GM19099 (cell line): ENCODE results near the gene ATP2A1.
A peak's percentile ranks its signal among the peaks of the same experiment; 100 is the strongest.

ENCODE experiments used
- POLR2A ChIP-seq: IDR thresholded peaks from 3 replicates; pipeline ENCODE4 v1.6.1; 2011; ENCODE audit warnings: low read depth; ENCODE audit not compliant: insufficient read length; ENCODE audit errors: extremely low read depth

Gene ATP2A1

DNA sequence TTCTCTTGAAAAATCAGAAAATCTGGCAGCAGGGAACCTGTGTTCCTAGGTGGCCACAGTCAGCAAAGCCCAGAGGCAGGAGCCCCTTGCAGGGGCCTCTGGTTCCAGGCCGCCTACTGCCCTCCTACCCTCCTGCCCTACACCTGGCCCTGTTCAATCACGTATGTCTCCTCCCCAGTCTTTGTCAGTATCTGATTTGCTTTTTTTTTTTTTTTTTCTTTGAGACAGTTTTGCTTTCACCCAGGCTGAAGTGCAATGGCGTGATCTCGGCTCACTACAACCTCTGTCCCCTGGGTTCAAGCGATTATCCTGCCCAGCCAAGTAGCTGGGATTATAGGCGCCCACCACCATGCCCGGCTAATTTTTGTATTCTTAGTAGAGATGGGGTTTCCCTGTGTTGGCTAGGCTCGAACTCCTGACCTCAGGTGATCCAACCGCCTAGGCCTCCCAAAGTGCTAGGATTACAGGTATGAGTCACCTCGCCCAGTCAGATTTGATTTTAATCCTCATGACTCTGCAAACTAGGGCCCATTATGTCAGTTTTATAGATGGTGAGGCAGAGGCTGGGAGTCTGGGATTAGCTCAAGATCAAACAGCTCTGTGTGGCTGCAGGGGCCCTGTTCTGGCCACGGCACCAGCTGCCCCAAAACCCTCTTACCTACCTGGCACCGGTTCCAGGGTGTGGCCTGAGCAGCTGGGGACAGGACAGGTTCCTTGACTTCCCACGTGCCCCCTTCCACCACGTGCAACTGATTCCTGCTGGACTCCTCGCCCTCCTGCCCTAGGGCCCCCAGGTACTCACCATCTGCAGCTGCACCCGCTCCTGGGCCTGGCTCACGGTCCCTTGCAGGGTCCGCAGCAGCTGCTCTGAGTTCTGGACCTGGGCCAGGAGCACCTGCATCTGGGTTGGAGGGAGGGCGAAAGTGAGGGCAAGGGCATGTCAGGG, 32.1 kb downstream of the ATP2A1 start:
- TF ChIP-seq POLR2A: no peak

- TF ChIP-seq POLR2A: no peak
Observed at GRCh38 chr16:28912558-28912957, 34.3 kb downstream of the ATP2A1 start.

- TF ChIP-seq POLR2A: no peak
Observed at GRCh38 chr16:28913946-28914724, 35.8 kb downstream of the ATP2A1 start.

- no peak for TF ChIP-seq POLR2A
Observed at GRCh38 chr16:28915181-28915580, 36.9 kb downstream of the ATP2A1 start.

- no peak for TF ChIP-seq POLR2A
Observed at GRCh38 chr16:28917095-28917494, 38.8 kb downstream of the ATP2A1 start.

DNA sequence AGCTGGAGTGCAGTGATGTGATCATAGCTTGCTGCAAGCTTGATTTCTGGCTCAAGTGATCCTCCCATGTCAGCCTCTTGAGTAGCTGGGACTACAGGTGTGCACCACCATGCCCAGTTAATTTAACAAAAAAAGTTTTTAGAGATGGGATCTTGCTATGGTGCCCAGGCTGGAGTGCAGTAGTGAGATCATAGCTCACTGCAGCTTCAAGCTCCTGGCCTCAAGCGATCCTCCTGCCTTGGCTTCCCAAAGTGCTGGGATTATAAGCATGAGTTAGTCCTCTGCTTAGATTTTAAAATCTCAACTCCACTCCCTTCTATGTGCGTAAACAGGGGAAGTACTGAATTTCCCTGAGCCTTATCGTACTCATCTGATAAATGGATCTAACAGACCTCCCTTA, 40.4 kb downstream of the ATP2A1 start:
- no peak for TF ChIP-seq POLR2A

GRCh38 chr16:28923231-28923587, 44.9 kb downstream of the ATP2A1 start:
- TF ChIP-seq POLR2A: no peak

DNA sequence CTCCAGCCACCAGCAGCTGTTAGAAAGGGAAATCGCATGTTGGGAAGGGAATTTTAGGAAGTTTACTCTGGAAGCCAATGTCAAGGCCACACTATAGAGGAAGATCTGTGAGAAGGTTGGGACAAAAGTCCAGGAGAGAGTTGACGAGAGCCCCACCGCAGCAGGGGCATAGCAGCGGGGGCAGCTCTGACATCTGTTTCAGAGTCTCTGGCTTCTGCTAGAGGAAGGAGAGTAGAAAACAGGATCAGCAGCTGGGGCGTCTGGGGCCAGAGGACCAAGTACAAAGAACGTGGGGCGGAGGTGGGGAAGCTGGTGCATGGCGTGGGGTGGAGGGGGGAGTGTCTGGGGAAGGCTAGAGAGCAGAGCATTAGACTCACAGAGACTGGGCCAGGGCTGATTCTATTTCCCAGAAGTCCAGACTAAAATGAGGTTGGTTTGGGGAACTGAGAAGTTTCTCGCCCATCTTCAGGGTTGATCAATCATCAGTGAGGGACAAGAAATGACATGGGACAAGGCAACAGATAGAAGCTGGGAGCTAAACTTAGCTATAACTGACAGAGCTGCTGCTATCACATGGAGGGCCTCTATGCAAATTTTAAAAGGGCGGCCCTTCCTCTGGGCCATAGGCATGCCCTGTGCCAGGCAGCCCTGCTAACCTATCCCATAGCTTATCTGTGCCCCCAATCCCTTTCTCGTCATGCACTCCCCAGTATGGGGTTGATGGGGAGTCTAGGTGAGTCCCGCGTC, 45.5 kb downstream of the ATP2A1 start:
- peak; percentile 46 for TF ChIP-seq POLR2A

DNA sequence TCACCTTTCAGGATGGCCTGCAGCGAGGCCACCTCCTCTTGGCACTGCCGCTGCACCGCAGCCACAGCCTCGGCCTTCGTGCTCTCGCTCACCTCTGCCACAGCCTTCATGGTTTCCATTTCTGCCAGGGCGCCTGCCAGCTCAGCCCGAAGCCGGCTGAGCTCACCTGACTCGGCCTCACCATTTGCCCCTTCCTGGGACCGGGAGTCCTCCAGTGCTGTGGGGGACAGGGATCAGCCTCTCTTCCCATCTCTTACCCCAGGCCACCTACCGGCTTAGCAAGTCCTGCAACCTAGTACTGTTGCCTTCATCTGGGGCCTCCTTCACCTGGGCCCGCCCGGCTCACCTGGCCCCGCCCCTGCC, 46.1 kb downstream of the ATP2A1 start:
- TF ChIP-seq POLR2A: no peak

DNA sequence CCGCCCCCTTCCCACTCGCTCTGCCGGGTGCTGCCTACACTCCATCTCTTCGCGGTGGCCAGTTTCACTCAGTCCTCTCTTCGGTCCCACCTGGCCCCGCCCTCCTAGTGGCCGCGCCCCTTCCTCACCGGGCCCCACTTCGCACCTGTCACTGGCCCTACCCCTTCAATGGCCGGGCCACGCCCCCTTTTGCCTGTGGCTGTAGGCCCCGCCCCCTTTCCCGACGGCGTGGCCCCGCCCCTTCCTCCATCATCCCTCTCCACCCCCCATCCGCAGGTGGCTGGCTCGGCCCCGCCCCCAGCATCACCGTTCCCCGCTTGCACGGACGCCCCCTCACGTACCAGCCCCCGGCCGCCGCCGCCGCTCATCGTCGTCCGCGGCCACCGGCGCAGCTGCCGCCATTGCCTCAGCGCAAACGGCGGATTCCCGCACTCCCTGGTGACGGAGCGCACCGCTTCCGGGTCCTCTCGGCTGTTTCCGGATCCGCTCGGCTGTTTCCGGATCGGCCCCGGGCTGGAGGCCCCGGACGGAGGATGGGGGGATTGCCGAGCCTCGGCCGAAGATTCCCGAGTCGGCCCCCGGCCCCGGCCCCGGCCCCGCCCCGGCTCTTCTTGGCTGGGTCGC, 46.6 kb downstream of the ATP2A1 start, which contains the start of gene RABEP2:
TSS of gene RABEP2 (minus strand) at position 477 of the 624 bp plus-strand sequence. CDS start at position 402, 75 bp downstream.
- TF ChIP-seq POLR2A: no peak

GRCh38 chr16:28925386-28926228, 47.3 kb downstream of the ATP2A1 start:
- TF ChIP-seq POLR2A: peak; percentile 80

DNA sequence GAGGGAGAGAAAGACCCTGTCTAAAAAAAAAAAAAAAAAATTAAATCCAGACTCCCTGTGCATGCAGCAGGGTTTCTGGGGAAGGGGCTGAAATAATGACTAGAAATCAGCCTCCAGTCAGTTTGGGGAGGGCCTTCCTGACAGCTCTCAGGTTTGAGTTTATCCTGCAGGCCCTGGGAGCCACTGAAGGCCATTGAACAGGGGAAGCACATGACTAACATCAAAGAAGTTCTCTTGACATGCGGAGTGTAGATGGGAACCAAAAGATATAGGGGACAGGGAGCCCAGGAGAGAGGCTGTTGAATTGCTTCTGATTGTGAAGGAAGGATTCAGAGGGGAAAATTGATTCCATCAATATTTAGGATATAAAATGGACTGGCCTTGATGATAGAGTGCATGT, 49.5 kb downstream of the ATP2A1 start:
- no peak for TF ChIP-seq POLR2A

GRCh38 chr16:28930203-28930602, 51.9 kb downstream of the ATP2A1 start:
- TF ChIP-seq POLR2A: no peak

DNA sequence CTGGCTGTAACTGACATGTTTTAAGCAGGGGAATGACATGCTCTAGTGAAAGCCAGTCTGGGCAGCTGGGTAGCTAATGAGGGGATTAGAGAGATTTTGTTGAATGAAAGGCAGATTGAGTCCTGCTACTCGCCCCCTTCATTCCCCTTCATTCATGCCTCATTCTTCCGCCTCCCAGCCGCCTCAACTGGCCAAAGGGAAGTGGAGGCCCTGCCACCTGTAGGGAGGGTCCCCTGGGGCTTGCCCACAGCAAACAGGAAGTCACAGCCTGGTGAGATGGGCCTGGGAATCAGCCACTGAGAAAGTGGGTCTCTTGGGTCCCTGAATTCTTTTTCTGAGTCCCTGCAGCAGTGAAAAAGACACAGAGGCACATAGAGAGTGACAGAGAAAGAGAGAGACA, 52.4 kb downstream of the ATP2A1 start:
- TF ChIP-seq POLR2A: peak; percentile 44

- no peak for TF ChIP-seq POLR2A
Observed at GRCh38 chr16:28931801-28932225, 53.5 kb downstream of the ATP2A1 start, which contains the start of gene CD19. TSS of gene CD19 (plus strand) at chr16:28931971. CDS start at chr16:28932001, 30 bp downstream.
